ENCODE data around the gene FAM193B. TPM values are rescaled to one million over a fixed set of nuclear protein-coding genes. Genes with fewer than 3 reads are reported as not detected.

FAM193B gene
- total RNA-seq, 1 experiment from 2014 or later, result 72.9 TPM

GRCh38 chr5:177602458-177602830, 48.1 kb upstream of the FAM193B start:
- no peaks in the 10 kb centered on the region for H3K9me3 Mint-ChIP-seq (ENCODE audit: unreplicated experiment)
- H3K4me3 ChIP-seq (ENCODE audit: low read depth, low read length), result no peak overlapping the region
- H3K36me3 ChIP-seq (ENCODE audit: control insufficient read depth, insufficient read depth, low read length), result no peaks in the 10 kb centered on the region
- H3K27me3 ChIP-seq (replicated peaks; ENCODE audit: control insufficient read depth, insufficient read depth, low read length), result no peaks in the 10 kb centered on the region
- peaks cover 10% of the 10 kb centered on the region; the same call in 1 of the 2 replicates for H3K4me1 ChIP-seq
- peaks cover 31% of the 10 kb centered on the region for H3K36me3 Mint-ChIP-seq (ENCODE audit: insufficient read depth, unreplicated experiment)
- H3K9me3 ChIP-seq, result no peaks in the 10 kb centered on the region
- ChIA-PET CTCF (no interaction called here), POLR2A (no interaction called here)
- no TSS peak for BruUV-seq (replicated peaks)
- no peak for TF ChIP-seq CTCF (IDR thresholded peaks at IDR 0.05; ENCODE audit: insufficient read depth in 1 of 2, low read depth in 1 of 2, low read length in 1 of 2, severe bottlenecking in 1 of 2, unreplicated experiment in 1 of 2)
- DNase-seq, result no peak
- peaks cover 5% of the 10 kb centered on the region for H3K4me1 Mint-ChIP-seq (ENCODE audit: low read depth, unreplicated experiment)
- H3K4me3 Mint-ChIP-seq (ENCODE audit: unreplicated experiment), result no peak overlapping the region
- no peaks in the 10 kb centered on the region for H3K27me3 Mint-ChIP-seq (ENCODE audit: insufficient read depth, unreplicated experiment)
- H3K27ac Mint-ChIP-seq (ENCODE audit: unreplicated experiment), result no peak overlapping the region
- intact Hi-C loops (cut with micrococcal nuclease; ENCODE audit: unreplicated experiment), result no loop called here

GRCh38 chr5:177601577-177602457, 47.5 kb upstream of the FAM193B start:
- BruUV-seq (replicated peaks), result no TSS peak
- CTCF ChIA-PET, result interaction anchor here (1.2 kb wide), 1 partner anchor 41 kb away, joined by 3 read pairs; no protein-coding TSS in a partner anchor
- H3K36me3 Mint-ChIP-seq (ENCODE audit: insufficient read depth, unreplicated experiment), result peaks cover 27% of the 10 kb centered on the region
- H3K4me3 Mint-ChIP-seq (ENCODE audit: unreplicated experiment), result peak overlapping the region; percentile 33
- Histone ChIP-seq H3K4me1 (peaks cover 10% of the 10 kb centered on the region; the same call in 1 of the 2 replicates), H3K4me3 (ENCODE audit: low read depth, low read length) (no peak overlapping the region), H3K36me3 (ENCODE audit: control insufficient read depth, insufficient read depth, low read length) (no peaks in the 10 kb centered on the region), H3K27me3 (replicated peaks; ENCODE audit: control insufficient read depth, insufficient read depth, low read length) (no peaks in the 10 kb centered on the region), H3K9me3 (no peaks in the 10 kb centered on the region)
- TF ChIP-seq CTCF (IDR thresholded peaks at IDR 0.05; ENCODE audit: insufficient read depth in 1 of 2, low read depth in 1 of 2, low read length in 1 of 2, severe bottlenecking in 1 of 2, unreplicated experiment in 1 of 2), result peak in 1 of 2 experiments; percentile 42
- no peak overlapping the region for H3K27ac Mint-ChIP-seq (ENCODE audit: unreplicated experiment)
- intact Hi-C loops (cut with micrococcal nuclease; ENCODE audit: unreplicated experiment), result no loop called here
- DNase-seq, result no peak
- POLR2A ChIA-PET, result no interaction called here
- H3K4me1 Mint-ChIP-seq (ENCODE audit: low read depth, unreplicated experiment), result no peaks in the 10 kb centered on the region
- H3K9me3 Mint-ChIP-seq (ENCODE audit: unreplicated experiment), result no peaks in the 10 kb centered on the region
- no peaks in the 10 kb centered on the region for H3K27me3 Mint-ChIP-seq (ENCODE audit: insufficient read depth, unreplicated experiment)

- TSS peak; percentile 53 for BruUV-seq (replicated peaks)
- H3K4me3 Mint-ChIP-seq (ENCODE audit: unreplicated experiment), result peak overlapping the region; percentile 82
- Histone ChIP-seq H3K36me3 (ENCODE audit: control insufficient read depth, insufficient read depth, low read length) (no peaks in the 10 kb centered on the region), H3K4me1 (peaks cover 10% of the 10 kb centered on the region; the same call in 1 of the 2 replicates), H3K4me3 (ENCODE audit: low read depth, low read length) (peak overlapping the region; percentile 60; the same call in 1 of the 2 replicates), H3K9me3 (no peaks in the 10 kb centered on the region), H3K27me3 (replicated peaks; ENCODE audit: control insufficient read depth, insufficient read depth, low read length) (no peaks in the 10 kb centered on the region)
- H3K9me3 Mint-ChIP-seq (ENCODE audit: unreplicated experiment), result no peaks in the 10 kb centered on the region
- H3K27me3 Mint-ChIP-seq (ENCODE audit: insufficient read depth, unreplicated experiment), result no peaks in the 10 kb centered on the region
- TF ChIP-seq CTCF (IDR thresholded peaks at IDR 0.05; ENCODE audit: insufficient read depth in 1 of 2, low read depth in 1 of 2, low read length in 1 of 2, severe bottlenecking in 1 of 2, unreplicated experiment in 1 of 2), result no peak
- H3K4me1 Mint-ChIP-seq (ENCODE audit: low read depth, unreplicated experiment), result no peaks in the 10 kb centered on the region
- H3K36me3 Mint-ChIP-seq (ENCODE audit: insufficient read depth, unreplicated experiment), result peaks cover 26% of the 10 kb centered on the region
- no peak for DNase-seq
- ChIA-PET POLR2A (no interaction called here), CTCF (interaction anchor here (1.2 kb wide), 1 partner anchor 40 kb away, joined by 3 read pairs; no protein-coding TSS in a partner anchor)
- intact Hi-C loops (cut with micrococcal nuclease; ENCODE audit: unreplicated experiment), result no loop called here
- no peak overlapping the region for H3K27ac Mint-ChIP-seq (ENCODE audit: unreplicated experiment)
Observed at GRCh38 chr5:177601126-177601525, 46.8 kb upstream of the FAM193B start.

Data from Caco-2 (cell line).